HUES6 (cell line): ENCODE results near the gene CRISP3.

ENCODE experiments used
- H3K27ac ChIP-seq: 2 replicates; pipeline ENCODE4 v1.7.0; 2013; ENCODE audit warnings: low read depth, mild to moderate bottlenecking, low read length, inconsistent platforms
- H3K27me3 ChIP-seq: 2 replicates; pipeline ENCODE4 v1.6.1; 2013; ENCODE audit warnings: low read length; ENCODE audit not compliant: control insufficient read depth, insufficient read depth
- H3K36me3 ChIP-seq: 2 replicates; pipeline ENCODE4 v1.6.1; 2013; ENCODE audit warnings: low read length; ENCODE audit not compliant: control insufficient read depth, insufficient read depth
- H3K4me1 ChIP-seq: 2 replicates; pipeline ENCODE4 v1.6.1; 2013; ENCODE audit warnings: low read length; ENCODE audit not compliant: control insufficient read depth, insufficient read depth
- H3K4me3 ChIP-seq: 2 replicates; pipeline ENCODE4 v1.5.1; 2013; ENCODE audit warnings: low read depth, low read length
- H3K9ac ChIP-seq: one replicate; pipeline ENCODE4 v1.6.1; 2013; ENCODE audit warnings: mild to moderate bottlenecking, low read length
- H3K9me3 ChIP-seq: 2 replicates; pipeline ENCODE4 v1.6.1; 2013; ENCODE audit warnings: low read depth, low read length; ENCODE audit not compliant: control insufficient read depth, insufficient read depth

Gene CRISP3

DNA sequence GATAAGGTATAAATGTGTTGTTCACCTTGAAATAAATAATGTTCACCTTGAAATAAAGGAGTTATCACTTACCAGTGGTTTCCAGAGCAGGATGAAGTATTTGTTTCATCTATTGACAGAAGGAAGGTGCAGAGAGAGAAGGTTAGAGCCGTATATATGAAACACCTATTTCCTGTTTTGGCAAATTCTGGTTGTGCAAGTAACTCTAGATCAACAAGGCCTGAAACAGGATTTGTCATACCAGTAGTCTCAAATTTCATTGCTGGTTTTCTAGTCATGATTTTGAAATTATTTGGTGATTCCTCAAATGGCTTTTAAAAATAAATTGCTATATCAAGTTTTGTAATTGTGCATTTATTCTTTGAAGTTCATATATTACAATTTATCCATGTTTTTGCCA, at the start of gene CRISP3:
Gene CRISP3 (minus strand): TSS at position 130 of the 400 bp plus-strand sequence. CDS start 21 bp downstream, at position 109.
- Histone ChIP-seq H3K9ac (no peak within 1 kb of the TSS), H3K27ac (no peak within 1 kb of the TSS)

GRCh38 chr6:49790341-49790740, 46.2 kb upstream of the CRISP3 start:
- no peaks in the 10 kb centered on the region for H3K36me3 ChIP-seq
- no peaks in the 10 kb centered on the region for H3K4me1 ChIP-seq
- H3K27me3 ChIP-seq = no peaks in the 10 kb centered on the region
- H3K9me3 ChIP-seq = no peaks in the 10 kb centered on the region
- no peak overlapping the region for H3K9ac ChIP-seq
- H3K4me3 ChIP-seq = no peak overlapping the region
- H3K27ac ChIP-seq = no peak overlapping the region

More for the DNA sequence above, at the start of gene CRISP3:
- Histone ChIP-seq H3K9me3 (no peaks in the 10 kb centered on the region), H3K27me3 (no peaks in the 10 kb centered on the region), H3K4me3 (no peak within 1 kb of the TSS), H3K4me1 (no peaks in the 10 kb centered on the region), H3K36me3 (no peaks in the 10 kb centered on the region)

GRCh38 chr6:49787176-49787575, 43.0 kb upstream of the CRISP3 start, which contains the start of gene PGK2:
Gene PGK2, minus strand, starts transcription at chr6:49787285. Its CDS starts 98 bp downstream, at chr6:49787187.
- H3K4me1 ChIP-seq = no peaks in the 10 kb centered on the region
- H3K4me3 ChIP-seq = no peak within 1 kb of the TSS
- H3K36me3 ChIP-seq = no peaks in the 10 kb centered on the region
- H3K27ac ChIP-seq = no peak within 1 kb of the TSS
- H3K9ac ChIP-seq = no peak within 1 kb of the TSS
- no peaks in the 10 kb centered on the region for H3K27me3 ChIP-seq
- no peaks in the 10 kb centered on the region for H3K9me3 ChIP-seq

- Histone ChIP-seq H3K27ac (no peak overlapping the region), H3K27me3 (no peaks in the 10 kb centered on the region), H3K4me1 (no peaks in the 10 kb centered on the region), H3K9me3 (no peaks in the 10 kb centered on the region), H3K4me3 (no peak overlapping the region), H3K9ac (no peak overlapping the region), H3K36me3 (no peaks in the 10 kb centered on the region)
Observed at GRCh38 chr6:49784272-49784671, 40.1 kb upstream of the CRISP3 start.

- Histone ChIP-seq H3K9ac (no peak overlapping the region), H3K4me3 (no peak overlapping the region), H3K9me3 (no peaks in the 10 kb centered on the region), H3K36me3 (no peaks in the 10 kb centered on the region), H3K4me1 (no peaks in the 10 kb centered on the region), H3K27ac (no peak overlapping the region), H3K27me3 (no peaks in the 10 kb centered on the region)
Observed at GRCh38 chr6:49782725-49783124, 38.5 kb upstream of the CRISP3 start.

- Histone ChIP-seq H3K4me3 (no peak overlapping the region), H3K36me3 (no peaks in the 10 kb centered on the region), H3K4me1 (no peaks in the 10 kb centered on the region), H3K27me3 (no peaks in the 10 kb centered on the region), H3K9ac (no peak overlapping the region), H3K9me3 (no peaks in the 10 kb centered on the region), H3K27ac (no peak overlapping the region)
Observed at GRCh38 chr6:49782293-49782692, 38.1 kb upstream of the CRISP3 start.

GRCh38 chr6:49776444-49776843, 32.3 kb upstream of the CRISP3 start:
- Histone ChIP-seq H3K27me3 (no peaks in the 10 kb centered on the region), H3K9ac (no peak overlapping the region), H3K4me3 (no peak overlapping the region), H3K36me3 (no peaks in the 10 kb centered on the region), H3K9me3 (0 out of 2 replicates have a peak, but pooled peaks cover 2% of the 10 kb centered on the region), H3K27ac (no peak overlapping the region), H3K4me1 (no peaks in the 10 kb centered on the region)

DNA sequence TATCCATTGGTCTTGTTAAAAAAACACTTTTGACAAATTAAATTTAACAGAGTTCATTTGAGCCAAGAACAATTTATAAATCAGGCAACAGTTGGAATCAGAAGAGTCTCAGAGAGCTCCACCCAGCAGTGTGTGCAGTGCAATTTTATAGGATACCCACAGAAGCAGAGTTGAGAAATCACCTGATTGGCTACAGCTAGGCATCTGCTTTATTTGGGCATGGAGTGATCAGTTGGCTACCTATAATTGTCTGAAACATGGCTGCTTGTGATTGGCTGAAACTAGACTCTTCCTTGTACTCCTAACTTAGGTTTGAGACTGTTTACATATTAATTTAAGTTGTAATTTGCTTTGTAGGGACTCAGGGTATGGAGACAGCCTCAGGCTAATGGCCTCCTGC, 30.9 kb upstream of the CRISP3 start:
- Histone ChIP-seq H3K36me3 (no peaks in the 10 kb centered on the region), H3K9ac (no peak overlapping the region), H3K4me1 (no peaks in the 10 kb centered on the region), H3K4me3 (no peak overlapping the region), H3K27me3 (no peaks in the 10 kb centered on the region), H3K9me3 (0 out of 2 replicates have a peak, but pooled peaks cover 2% of the 10 kb centered on the region), H3K27ac (no peak overlapping the region)

DNA sequence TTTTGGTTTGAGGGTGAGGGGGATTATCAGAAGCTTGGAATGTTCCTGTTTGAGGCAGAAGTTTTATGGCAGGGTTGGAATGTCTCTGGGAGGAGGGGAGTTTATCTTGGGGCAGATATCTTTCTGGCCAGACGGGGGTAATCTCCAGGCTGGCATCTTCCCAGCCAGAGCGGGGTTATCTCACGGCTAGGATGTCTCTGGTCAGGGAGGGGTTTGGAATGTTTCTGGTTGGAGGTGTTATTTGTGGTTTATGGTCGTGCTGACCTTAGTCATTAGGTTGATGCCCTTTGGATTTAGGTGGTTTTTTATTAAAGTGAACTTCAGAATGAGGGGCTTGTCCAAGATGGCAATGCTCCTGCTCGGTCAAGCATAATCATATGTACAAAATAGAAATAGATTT, 28.1 kb upstream of the CRISP3 start:
- H3K27me3 ChIP-seq = no peaks in the 10 kb centered on the region
- H3K9ac ChIP-seq = no peak overlapping the region
- no peak overlapping the region; the same call in 1 of the 2 replicates for H3K27ac ChIP-seq
- no peak overlapping the region for H3K4me3 ChIP-seq
- no peaks in the 10 kb centered on the region for H3K4me1 ChIP-seq
- no peaks in the 10 kb centered on the region for H3K36me3 ChIP-seq
- H3K9me3 ChIP-seq = 0 out of 2 replicates have a peak, but pooled peaks cover 2% of the 10 kb centered on the region

DNA sequence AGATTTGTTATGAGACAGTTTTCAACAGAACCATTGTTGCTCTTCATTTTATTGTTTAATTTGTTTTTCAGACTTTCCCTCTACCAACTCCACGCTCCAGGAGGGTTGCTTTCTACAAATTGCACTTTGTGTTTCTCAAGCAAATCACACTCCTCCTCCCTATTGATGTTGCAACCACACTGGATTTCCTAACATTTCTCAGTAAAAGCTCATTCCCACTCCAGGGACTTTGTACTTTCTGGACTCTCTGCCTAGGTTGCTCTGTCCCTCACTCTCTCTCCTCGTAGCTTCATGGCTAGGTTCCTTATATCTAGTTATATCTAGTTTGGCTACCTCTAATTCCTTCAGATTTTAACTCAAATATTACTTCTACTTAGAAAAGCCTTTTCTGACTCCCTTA, 22.6 kb upstream of the CRISP3 start:
- H3K9me3 ChIP-seq = 0 out of 2 replicates have a peak, but pooled peaks cover under 1% of the 10 kb centered on the region
- no peak overlapping the region for H3K27ac ChIP-seq
- H3K9ac ChIP-seq = no peak overlapping the region
- H3K36me3 ChIP-seq = no peaks in the 10 kb centered on the region
- no peaks in the 10 kb centered on the region for H3K4me1 ChIP-seq
- H3K27me3 ChIP-seq = no peaks in the 10 kb centered on the region
- H3K4me3 ChIP-seq = no peak overlapping the region

DNA sequence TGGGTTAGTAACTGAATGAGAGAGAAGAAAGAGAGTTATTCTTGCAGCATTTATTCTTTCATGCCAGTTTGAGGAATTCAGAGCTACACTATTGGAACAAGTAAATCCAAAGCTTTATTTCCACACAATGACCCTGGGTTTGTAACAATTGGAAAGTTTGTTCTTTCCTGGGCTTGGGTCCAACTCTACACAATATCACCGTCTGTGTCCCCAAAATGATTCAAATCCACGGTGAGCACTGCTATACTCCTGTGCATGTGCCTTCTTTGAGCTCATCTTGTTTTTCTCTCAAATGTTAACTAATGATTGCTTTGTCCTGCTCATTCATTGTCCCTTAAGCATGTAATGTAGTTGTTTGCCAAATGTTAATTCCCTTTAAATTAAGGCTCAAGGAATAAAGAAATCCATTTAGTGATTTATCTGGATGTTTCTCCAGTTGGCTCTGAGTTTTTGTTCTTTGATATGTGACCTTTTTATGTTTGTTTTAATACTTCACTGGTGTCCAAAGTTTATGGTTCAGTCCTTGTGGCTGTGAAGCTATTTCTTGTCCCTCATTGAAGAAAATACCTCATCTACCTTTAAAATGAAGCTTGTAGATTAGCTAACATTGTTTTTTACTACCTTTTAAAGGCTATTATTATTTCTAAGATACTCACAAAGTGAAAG, 20.5 kb upstream of the CRISP3 start:
- H3K4me1 ChIP-seq = no peaks in the 10 kb centered on the region
- H3K4me3 ChIP-seq = no peak overlapping the region
- no peaks in the 10 kb centered on the region for H3K27me3 ChIP-seq
- H3K36me3 ChIP-seq = no peaks in the 10 kb centered on the region
- H3K9ac ChIP-seq = no peak overlapping the region
- H3K9me3 ChIP-seq = no peaks in the 10 kb centered on the region
- H3K27ac ChIP-seq = no peak overlapping the region
